ENCODE results near the gene HOXD11. TPM values are rescaled to one million over a fixed set of nuclear protein-coding genes. Genes with fewer than 3 reads are reported as not detected.

The HOXD11 gene
- total RNA-seq, 2 experiments from 2014 or later = not detected

Small RNAs within 50 kb of the gene (microRNA-seq; reads per million reads assigned to microRNA genes)
- gene MIR10B (ENCODE audit: borderline replicate concordance) = 3.0 reads per million

Small RNAs within 50 kb of the gene (small RNA-seq; reads per million reads assigned to genes)
- gene MIR10B = not detected

Other genes with a start within 250 kb of the HOXD11 start
- gene LNPK, start 105.0 kb upstream of the HOXD11 start, total RNA-seq (2014; rRNA removed; shearing (Covaris generic)) = 14.0 and 18.0 TPM in 2 replicates
- gene LNPK, start 105.0 kb upstream of the HOXD11 start, total RNA-seq (2022) = 34.7 and 38.3 TPM in 2 replicates
- not detected in 2 replicates for gene EVX2, start 23.3 kb upstream of the HOXD11 start, total RNA-seq (2014; rRNA removed; shearing (Covaris generic))
- gene EVX2, start 23.3 kb upstream of the HOXD11 start, total RNA-seq (2022) = not detected in 2 replicates
- not detected in 2 replicates for gene HOXD13, start 14.6 kb upstream of the HOXD11 start, total RNA-seq (2014; rRNA removed; shearing (Covaris generic))
- gene HOXD13, start 14.6 kb upstream of the HOXD11 start, total RNA-seq (2022) = not detected in 2 replicates
- not detected in 2 replicates for gene HOXD12, start 7.5 kb upstream of the HOXD11 start, total RNA-seq (2014; rRNA removed; shearing (Covaris generic))
- gene HOXD12, start 7.5 kb upstream of the HOXD11 start, total RNA-seq (2022) = 0.25 TPM in 1 of 2 replicates, not detected in the other
- gene HOXD10, start 9.5 kb downstream of the HOXD11 start, total RNA-seq (2014; rRNA removed; shearing (Covaris generic)) = not detected in 2 replicates
- gene HOXD10, start 9.5 kb downstream of the HOXD11 start, total RNA-seq (2022) = not detected in 2 replicates
- gene HOXD9, start 15.4 kb downstream of the HOXD11 start, total RNA-seq (2014; rRNA removed; shearing (Covaris generic)) = not detected in 2 replicates
- not detected in 2 replicates for gene HOXD9, start 15.4 kb downstream of the HOXD11 start, total RNA-seq (2022)
- not detected in 2 replicates for gene HOXD8, start 22.4 kb downstream of the HOXD11 start, total RNA-seq (2014; rRNA removed; shearing (Covaris generic))
- not detected in 2 replicates for gene HOXD8, start 22.4 kb downstream of the HOXD11 start, total RNA-seq (2022)
- not detected in 2 replicates for gene HOXD4, start 44.3 kb downstream of the HOXD11 start, total RNA-seq (2014; rRNA removed; shearing (Covaris generic))
- gene HOXD4, start 44.3 kb downstream of the HOXD11 start, total RNA-seq (2022) = not detected in 2 replicates
- not detected in 2 replicates for gene HOXD3, start 50.0 kb downstream of the HOXD11 start, total RNA-seq (2014; rRNA removed; shearing (Covaris generic))
- not detected in 2 replicates for gene HOXD3, start 50.0 kb downstream of the HOXD11 start, total RNA-seq (2022)
- gene HOXD1, start 81.4 kb downstream of the HOXD11 start, total RNA-seq (2014; rRNA removed; shearing (Covaris generic)) = not detected in 2 replicates
- not detected in 2 replicates for gene HOXD1, start 81.4 kb downstream of the HOXD11 start, total RNA-seq (2022)
- gene MTX2, start 162.2 kb downstream of the HOXD11 start, total RNA-seq (2014; rRNA removed; shearing (Covaris generic)) = 36.8 and 71.3 TPM in 2 replicates
- 31.9 and 33.2 TPM in 2 replicates for gene MTX2, start 162.2 kb downstream of the HOXD11 start, total RNA-seq (2022)